Measurements from ENCODE around the gene TGM5.

TGM5 gene

GRCh38 chr15:43210172-43210745 is 56.5 kb downstream of the TGM5 start:
- H3K4me3 ChIP-seq (ENCODE audit: low read depth, low read length) = no peak overlapping the region
- DNase-seq (ENCODE audit: low read depth) = no peak
- in situ Hi-C loops (cut with HindIII; ENCODE audit: low sequenced_read_pairs) = no loop called here
- TF ChIP-seq CTCF (IDR thresholded peaks at IDR 0.05; ENCODE audit: low read depth, low read length, missing control alignments) = no peak

DNA sequence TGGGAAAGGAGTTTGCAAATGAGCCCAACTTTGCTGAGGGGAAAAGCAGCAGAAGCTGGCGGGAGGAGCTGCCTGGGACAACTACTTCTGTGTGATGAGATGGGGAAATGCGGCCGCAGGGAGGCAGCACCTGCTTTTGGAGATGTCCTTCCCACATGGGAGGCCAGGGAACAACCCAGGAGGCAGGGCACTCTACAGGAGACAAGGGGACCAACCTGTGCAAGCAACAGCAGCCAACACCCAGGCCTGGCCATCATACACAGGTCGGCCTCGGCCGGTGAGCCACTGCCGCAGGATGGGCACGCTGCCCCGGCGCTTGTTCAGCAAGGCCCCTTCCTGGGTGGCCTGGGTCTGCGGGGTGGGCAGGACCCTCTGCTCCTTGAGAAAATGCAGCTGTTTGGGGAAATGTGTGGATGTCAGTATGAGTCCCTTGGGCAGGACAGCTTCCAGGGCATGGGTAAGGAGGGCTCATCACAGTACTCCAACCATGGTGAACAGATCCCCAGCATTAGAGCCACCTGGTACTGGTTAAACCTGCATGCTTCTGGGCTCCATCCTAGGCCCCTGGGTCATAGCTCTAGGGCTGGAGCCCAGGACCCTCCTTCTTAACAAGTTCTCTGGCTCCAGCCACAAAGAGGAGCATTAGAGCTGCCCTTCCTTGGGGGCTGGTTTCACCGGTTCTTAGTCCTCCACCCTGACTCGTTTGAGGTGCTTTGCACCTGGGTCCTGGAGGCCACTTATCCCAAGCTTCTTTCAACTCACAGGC is 57.5 kb downstream of the TGM5 start:
- in situ Hi-C loops (cut with HindIII; ENCODE audit: low sequenced_read_pairs) = loop anchor here (5.0 kb wide), 1 partner anchor 43 kb away; no protein-coding TSS in a partner anchor
- H3K4me3 ChIP-seq (ENCODE audit: low read depth, low read length) = no peak overlapping the region
- DNase-seq (ENCODE audit: low read depth) = no peak
- TF ChIP-seq CTCF (IDR thresholded peaks at IDR 0.05; ENCODE audit: low read depth, low read length, missing control alignments) = no peak

DNA sequence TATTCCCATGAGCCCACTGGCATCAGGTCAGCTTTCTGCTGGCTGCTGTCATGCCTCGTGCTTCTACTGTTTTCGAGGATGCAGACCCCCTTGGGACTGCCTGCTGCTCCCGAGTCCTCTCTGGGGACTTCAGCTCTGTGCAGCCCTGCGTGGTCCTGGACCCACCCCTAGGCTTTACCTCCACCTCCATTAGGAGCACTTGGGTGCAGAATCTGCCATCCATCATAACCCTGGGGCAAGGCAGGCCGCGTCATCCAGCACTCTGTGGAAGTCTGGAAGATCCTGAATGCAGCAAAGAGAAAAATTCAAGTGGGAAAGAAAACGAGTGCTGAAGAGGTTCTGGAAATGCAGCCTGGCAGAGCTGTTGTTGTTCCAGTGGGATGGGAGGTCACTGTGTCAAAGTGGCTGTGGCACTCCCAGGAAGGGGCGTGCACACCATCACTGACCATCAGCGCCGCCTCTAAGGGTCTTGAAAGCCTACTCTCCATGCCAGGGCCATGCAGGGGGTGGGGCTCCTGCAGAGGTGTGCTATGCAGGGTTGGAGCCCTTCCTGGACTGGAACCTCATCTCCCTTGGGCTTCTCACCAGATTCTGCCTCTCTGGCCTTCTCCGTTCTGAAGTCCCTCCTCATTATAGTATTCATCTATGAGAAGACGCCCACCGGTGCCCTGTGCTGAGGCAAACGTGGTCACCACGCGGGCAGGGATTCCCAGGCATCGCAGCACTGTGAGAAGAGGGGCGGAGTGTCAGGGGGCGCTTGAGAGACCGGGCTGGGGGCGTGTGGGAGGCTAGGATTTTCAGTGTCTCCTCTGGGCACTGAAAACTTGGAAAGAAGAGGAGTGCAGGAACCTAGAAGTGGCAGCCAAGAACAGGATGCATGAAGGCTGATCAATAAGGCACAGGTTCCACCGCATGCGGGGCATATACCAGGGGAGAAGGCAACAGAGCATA is 58.4 kb downstream of the TGM5 start:
- in situ Hi-C loops (cut with HindIII; ENCODE audit: low sequenced_read_pairs) = loop anchor here (5.0 kb wide), 1 partner anchor 44 kb away; no protein-coding TSS in a partner anchor
- DNase-seq (ENCODE audit: low read depth) = no peak
- H3K4me3 ChIP-seq (ENCODE audit: low read depth, low read length) = no peak overlapping the region
- no peak for TF ChIP-seq CTCF (IDR thresholded peaks at IDR 0.05; ENCODE audit: low read depth, low read length, missing control alignments)

DNA sequence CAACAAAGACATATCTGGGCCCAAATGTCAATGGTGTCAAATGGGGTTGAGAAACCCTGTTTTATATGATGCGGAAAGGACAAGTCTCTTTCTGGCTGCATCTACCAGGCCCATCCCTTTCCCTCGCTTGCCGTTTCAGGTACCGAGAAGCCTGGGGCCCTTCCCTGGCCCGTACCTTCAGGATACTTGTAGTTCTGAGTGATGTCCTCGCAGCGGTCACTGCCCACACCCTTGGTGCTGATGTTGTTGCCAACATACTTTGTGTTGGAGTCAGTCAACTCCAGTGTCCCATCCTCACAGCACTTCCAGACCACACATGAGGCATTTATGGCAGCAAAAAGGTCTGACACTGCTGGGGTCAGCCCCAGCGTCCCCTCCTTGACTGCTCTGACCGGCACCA is 59.7 kb downstream of the TGM5 start:
- no peak overlapping the region for H3K4me3 ChIP-seq (ENCODE audit: low read depth, low read length)
- in situ Hi-C loops (cut with HindIII; ENCODE audit: low sequenced_read_pairs) = loop anchor here (5.0 kb wide), 1 partner anchor 45 kb away; no protein-coding TSS in a partner anchor
- no peak for DNase-seq (ENCODE audit: low read depth)
- no peak for TF ChIP-seq CTCF (IDR thresholded peaks at IDR 0.05; ENCODE audit: low read depth, low read length, missing control alignments)

DNA sequence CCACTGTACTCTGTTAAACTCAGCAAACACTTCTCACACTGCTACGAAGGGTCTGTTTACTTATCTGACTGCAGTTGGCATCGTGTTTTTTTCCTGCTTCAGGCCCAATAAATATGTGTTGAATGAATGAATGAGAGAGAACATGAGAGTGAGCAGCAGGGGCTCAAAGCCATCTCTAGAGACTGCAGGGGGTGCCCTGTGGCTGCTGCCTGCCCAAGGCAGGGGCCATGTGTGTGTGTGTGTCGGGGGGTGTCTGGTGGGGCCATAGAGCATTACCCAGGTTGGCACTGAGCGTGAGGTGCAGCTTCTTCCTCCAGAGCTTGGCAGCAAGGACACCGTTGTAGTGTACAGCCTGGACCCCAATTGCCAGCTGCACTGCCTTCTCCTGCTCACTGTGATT is 60.7 kb downstream of the TGM5 start:
- no peak overlapping the region for H3K4me3 ChIP-seq (ENCODE audit: low read depth, low read length)
- in situ Hi-C loops (cut with HindIII; ENCODE audit: low sequenced_read_pairs) = loop anchor here (5.0 kb wide), 1 partner anchor 46 kb away; no protein-coding TSS in a partner anchor
- no peak for DNase-seq (ENCODE audit: low read depth)
- no peak for TF ChIP-seq CTCF (IDR thresholded peaks at IDR 0.05; ENCODE audit: low read depth, low read length, missing control alignments)
